Colonic mucosa (tissue), 4 donors: Measurements from ENCODE around the gene EPHA2. TPM values are rescaled to one million over a fixed set of nuclear protein-coding genes. Genes with fewer than 3 reads are reported as not detected.

Experiments used
- DNase-seq: peaks from one replicate; pipeline ENCODE4 v3.0.0-alpha.2; 2020
- H3K27ac ChIP-seq: fragments of 200-600 bp; one replicate; pipeline ENCODE4 v1.8.0; 2021
- H3K27me3 ChIP-seq: fragments of 200-600 bp; one replicate; pipeline ENCODE4 v1.8.0; 2021
- H3K36me3 ChIP-seq: fragments of 200-600 bp; one replicate; pipeline ENCODE4 v1.8.0; 2021
- H3K4me1 ChIP-seq: fragments of 200-600 bp; one replicate; pipeline ENCODE4 v1.8.0; 2021; ENCODE audit warnings: mild to moderate bottlenecking
- H3K4me3 ChIP-seq: fragments of 200-600 bp; one replicate; pipeline ENCODE4 v1.8.0; 2021
- H3K9ac ChIP-seq, 2 donors: one replicate each; pipeline ENCODE4 v1.7.0; 2013; ENCODE audit warnings: control low read depth in 2 of 2, low read depth in 2 of 2, low read length in 2 of 2
- H3K9me3 ChIP-seq: fragments of 200-600 bp; one replicate; pipeline ENCODE4 v1.8.0; 2021
- CTCF ChIP-seq: fragments of 200-600 bp; IDR thresholded peaks from one replicate; pipeline ENCODE4 v1.8.0; 2022; ENCODE audit warnings: antibody characterized with exemption, mild to moderate bottlenecking
- intact Hi-C: fragments of 100-400 bp; cut with DNase I; formaldehyde crosslinking; loops from one replicate; pipeline ENCODE4 v1.14.1; 2022
- total RNA-seq, 2 donors: library from RNA; stranded (reverse); fragmentation: NEBNext Ultra II Directional in 1 of 2; extraction: Animal tissue kit (Norgen Biotek cat#: 25700) in 1 of 2; gene quantifications; one replicate each; pipeline ENCODE4 v1.2.1, GENCODE V29; 2021
- donor health status: healthy.
- donor health status: DM: no; HTN: no; CAD: no.
- donor health status: DM: no; HTN: no; CAD: no.

Gene EPHA2
- total RNA-seq, 2 donors from 2014 or later: 15.7 to 40.8 TPM

GRCh38 chr1:16080422-16081150, 75.3 kb downstream of the EPHA2 start:
- Histone ChIP-seq H3K9ac (no peak overlapping the region), H3K36me3 (no peaks in the 10 kb centered on the region), H3K4me1 (peaks cover 7% of the 10 kb centered on the region), H3K27me3 (no peaks in the 10 kb centered on the region), H3K4me3 (no peak overlapping the region), H3K27ac (no peak overlapping the region), H3K9me3 (no peaks in the 10 kb centered on the region)
- no peak for DNase-seq
- TF ChIP-seq CTCF: no peak
- intact Hi-C loops: loop anchor here (5.0 kb wide), 1 partner anchor 62 kb away; no protein-coding TSS in a partner anchor

GRCh38 chr1:16078925-16079656, 76.8 kb downstream of the EPHA2 start:
- Histone ChIP-seq H3K4me1 (peaks cover 7% of the 10 kb centered on the region), H3K9me3 (no peaks in the 10 kb centered on the region), H3K4me3 (no peak overlapping the region), H3K27ac (no peak overlapping the region), H3K27me3 (no peaks in the 10 kb centered on the region), H3K36me3 (no peaks in the 10 kb centered on the region), H3K9ac (peak overlapping the region in 1 of 2 donors; percentile 51)
- TF ChIP-seq CTCF: peak; percentile 79
- peak; percentile 84 for DNase-seq
- intact Hi-C loops: loop anchor here (1.0 to 5.0 kb wide), 3 partner anchors 109 to 283 kb away; no protein-coding TSS in a partner anchor

- DNase-seq: no peak
Measured at GRCh38 chr1:16077406-16078245, 78.2 kb downstream of the EPHA2 start.

GRCh38 chr1:16076865-16077238, 79.0 kb downstream of the EPHA2 start:
- Histone ChIP-seq H3K4me3 (no peak overlapping the region), H3K4me1 (peaks cover 4% of the 10 kb centered on the region), H3K27me3 (peaks cover 4% of the 10 kb centered on the region), H3K9me3 (no peaks in the 10 kb centered on the region), H3K27ac (no peak overlapping the region), H3K36me3 (no peaks in the 10 kb centered on the region), H3K9ac (no peak overlapping the region)
- DNase-seq: no peak
- intact Hi-C loops: loop anchor here (5.0 kb wide), 1 partner anchor 285 kb away; no protein-coding TSS in a partner anchor
- no peak for TF ChIP-seq CTCF

More at GRCh38 chr1:16077406-16078245, 78.2 kb downstream of the EPHA2 start:
- H3K4me1 ChIP-seq: peaks cover 6% of the 10 kb centered on the region
- H3K9me3 ChIP-seq: no peaks in the 10 kb centered on the region
- H3K4me3 ChIP-seq: no peak overlapping the region
- H3K36me3 ChIP-seq: no peaks in the 10 kb centered on the region
- peaks cover 4% of the 10 kb centered on the region for H3K27me3 ChIP-seq
- H3K9ac ChIP-seq: no peak overlapping the region
- no peak for TF ChIP-seq CTCF
- no peak overlapping the region for H3K27ac ChIP-seq
- intact Hi-C loops: loop anchor here (2.0 to 5.0 kb wide), 2 partner anchors 167 to 285 kb away; no protein-coding TSS in a partner anchor
